ENCODE measurements around the gene GSN. TPM values are rescaled to one million over a fixed set of nuclear protein-coding genes. Genes with fewer than 3 reads are reported as not detected.

The GSN gene
- total and polyA plus RNA-seq, 9 of the 15 experiments (the other 6 are each of a cell fraction or from before 2014, with no cell fraction given): 0.39 to 16.6 (median 8.2) TPM

- Histone ChIP-seq H3K9me3 (replicated peaks; ENCODE audit: control insufficient read depth, insufficient read depth, low read depth, low read length) (no peaks in the 10 kb centered on the region), H3K9me1 (ENCODE audit: control insufficient read depth, insufficient read depth, low read length) (no peaks in the 10 kb centered on the region), H3K27ac (ENCODE audit: extremely low read depth, low read depth, low read length) (no peak overlapping the region; the same call in 2 of the 3 replicates), H3K36me3 (ENCODE audit: control insufficient read depth, insufficient read depth, low read length) (peaks cover 2% of the 10 kb centered on the region; the same call in 2 of the 3 replicates), H3K9ac (ENCODE audit: insufficient read depth in 1 of 2, low read depth in 2 of 2, low read length in 2 of 2) (peak overlapping the region in 1 of 2 experiments; percentile 8; a peak in 1 of 4 replicates), H4K20me1 (replicated peaks; ENCODE audit: control insufficient read depth, insufficient read depth, low read length) (no peaks in the 10 kb centered on the region), H3K79me2 (ENCODE audit: control insufficient read depth, insufficient read depth, low read length) (no peaks in the 10 kb centered on the region), H3K4me3 (no peak overlapping the region), H3K4me1 (replicated peaks in 1 of 2; ENCODE audit: control insufficient read depth in 2 of 2, insufficient read depth in 2 of 2, low read length in 2 of 2) (peaks cover 14 to 20% of the 10 kb centered on the region in 2 experiments; a peak in 4 of 5 replicates), H3K27me3 (ENCODE audit: control insufficient read depth in 2 of 2, insufficient read depth in 2 of 2, low read length in 2 of 2) (no peaks in the 10 kb centered on the region), H3K4me2 (ENCODE audit: insufficient read depth, low read length) (no peak overlapping the region), H2AFZ (ENCODE audit: low read depth, low read length) (no peak overlapping the region)
- DNase-seq (ENCODE audit: extremely low read depth in 1 of 4, low spot score in 3 of 4) (no peak), FAIRE-seq (peak; percentile 67), ATAC-seq (no peak)
- BruUV-seq (replicated peaks): no TSS peak
- in situ Hi-C loops (cut with MboI) (no loop called here), intact Hi-C loops (cut with micrococcal nuclease) (no loop called here)
- TF ChIP-seq E2F5 (CRISPR knock-in tag; IDR thresholded peaks at IDR 0.05): 0 out of 2 replicates have a peak, but pooled peaks have one; percentile 22
- TF ChIP-seq CTCF (IDR thresholded peaks at IDR 0.05 in 2 of 3, conservative IDR thresholded peaks at IDR 0.05 in 1 of 3; ENCODE audit: insufficient read depth in 2 of 3, low read depth in 1 of 3, low read length in 3 of 3): 0 out of 6 replicates have a peak, but pooled peaks of 1 of the 3 experiments have one; percentile 24
- no peak for TF ChIP-seq MYNN (IDR thresholded peaks at IDR 0.05)
- TF ChIP-seq MYNN (CRISPR knock-in tag; IDR thresholded peaks at IDR 0.05): no peak
- ChIA-PET POLR2A (interaction anchor here (0.6 to 0.7 kb wide), 2 partner anchors 19 kb away, joined by 3 to 4 read pairs; no protein-coding TSS in a partner anchor), CTCF (ENCODE audit: low intra/inter-chr PET ratio) (no interaction called here)
- 82% methylated on average over 11 of the region's 14 CpGs for WGBS (ENCODE audit: insufficient coverage, low coverage, missing lambda C conversion rate)
These were observed 64.2 kb downstream of the GSN start for GRCh38 chr9:121331992-121332685.

All from K562 (cell line).